HG03442 (cell line): Measurements from ENCODE around the gene HECW1.
"Not testable (repeated sequence)": the region's sequence is repeated elsewhere in the genome, so short reads cannot be mapped to it uniquely, and the experiment has no call there.

Experiments
- ATAC-seq: cut with Tn5 transposase; IDR thresholded peaks from one replicate; pipeline ENCODE4 v1.9.1; 2021; ENCODE audit warnings: mild to moderate bottlenecking, moderate library complexity; ENCODE audit not compliant: unreplicated experiment

The HECW1 gene

GRCh38 chr7:43111630-43112458 is 603 bp upstream of the HECW1 start:
- no peak for ATAC-seq

- ATAC-seq = no peak
Measured at GRCh38 chr7:43112941-43113621, 634 bp downstream of the HECW1 start.

- ATAC-seq = no peak
Measured at GRCh38 chr7:43113622-43114457, 1.4 kb downstream of the HECW1 start.

GRCh38 chr7:43114458-43114780 is 2.0 kb downstream of the HECW1 start:
- ATAC-seq = no peak

- ATAC-seq = no peak
Measured at GRCh38 chr7:43116451-43116850, 4.0 kb downstream of the HECW1 start.

GRCh38 chr7:43117095-43117494 is 4.6 kb downstream of the HECW1 start:
- ATAC-seq = no peak

- ATAC-seq = no peak
Measured at GRCh38 chr7:43117861-43118260, 5.4 kb downstream of the HECW1 start.

GRCh38 chr7:43118313-43118712 is 5.9 kb downstream of the HECW1 start:
- no peak for ATAC-seq

GRCh38 chr7:43119371-43120075 is 7.1 kb downstream of the HECW1 start:
- ATAC-seq = no peak

- ATAC-seq = no peak
Measured at GRCh38 chr7:43121973-43122372, 9.5 kb downstream of the HECW1 start.

- ATAC-seq = no peak
Measured at GRCh38 chr7:43123457-43123856, 11.0 kb downstream of the HECW1 start.

GRCh38 chr7:43124388-43124787 is 11.9 kb downstream of the HECW1 start:
- no peak for ATAC-seq

GRCh38 chr7:43130347-43130746 is 17.9 kb downstream of the HECW1 start:
- ATAC-seq = no peak

- no peak for ATAC-seq
Measured at GRCh38 chr7:43135129-43135528, 22.7 kb downstream of the HECW1 start.

- ATAC-seq = no peak
Measured at GRCh38 chr7:43136064-43136463, 23.6 kb downstream of the HECW1 start.

- ATAC-seq = not testable (repeated sequence)
Measured at GRCh38 chr7:43137121-43137744, 24.8 kb downstream of the HECW1 start.

GRCh38 chr7:43137811-43138210 is 25.4 kb downstream of the HECW1 start:
- no peak for ATAC-seq

- no peak for ATAC-seq
Measured at GRCh38 chr7:43138710-43139109, 26.3 kb downstream of the HECW1 start.

GRCh38 chr7:43139137-43139536 is 26.7 kb downstream of the HECW1 start:
- no peak for ATAC-seq

GRCh38 chr7:43140186-43140585 is 27.7 kb downstream of the HECW1 start:
- ATAC-seq = no peak

GRCh38 chr7:43141091-43141490 is 28.6 kb downstream of the HECW1 start:
- no peak for ATAC-seq
